Muscle layer of duodenum (tissue), 2 donors: ENCODE measurements around the gene RNU6-1.

Experiments
- H3K27ac ChIP-seq: one replicate; pipeline ENCODE4 v1.7.0; 2013; ENCODE audit warnings: mild to moderate bottlenecking, low read length
- H3K27me3 ChIP-seq: one replicate; pipeline ENCODE4 v1.7.0; 2013; ENCODE audit warnings: low read depth, mild to moderate bottlenecking, control low read depth, low read length
- H3K36me3 ChIP-seq, 2 donors: one replicate each; pipeline ENCODE4 v1.7.0; 2013; ENCODE audit warnings: low read length in 2 of 2, control low read depth in 1 of 2, mild to moderate bottlenecking in 1 of 2; ENCODE audit not compliant: insufficient read depth in 2 of 2, control insufficient read depth in 1 of 2
- H3K4me1 ChIP-seq, 2 donors: one replicate each; pipeline ENCODE4 v1.7.0; 2013; ENCODE audit warnings: low read length in 2 of 2, mild to moderate bottlenecking in 2 of 2, control low read depth in 1 of 2, moderate library complexity in 1 of 2; ENCODE audit not compliant: insufficient read depth in 2 of 2, control insufficient read depth in 1 of 2
- H3K4me3 ChIP-seq, 2 donors: one replicate each; pipeline ENCODE4 v1.7.0; 2013; ENCODE audit warnings: low read length in 2 of 2, low read depth in 1 of 2, mild to moderate bottlenecking in 1 of 2
- H3K9me3 ChIP-seq, 2 donors: one replicate each; pipeline ENCODE4 v1.7.0; 2013; ENCODE audit warnings: low read length in 2 of 2, control low read depth in 1 of 2, mild to moderate bottlenecking in 1 of 2; ENCODE audit not compliant: control insufficient read depth in 1 of 2
- donor health status: healthy.

Gene RNU6-1

GRCh38 chr15:67832031-67832551 lies 7.8 kb downstream of the RNU6-1 start:
- no peaks in the 10 kb centered on the region for H3K36me3 ChIP-seq
- H3K9me3 ChIP-seq, result no peaks in the 10 kb centered on the region
- peaks cover 78% of the 10 kb centered on the region for H3K27me3 ChIP-seq
- peaks cover 4 to 64% of the 10 kb centered on the region in 2 donors for H3K4me1 ChIP-seq
- H3K27ac ChIP-seq, result no peak overlapping the region
- H3K4me3 ChIP-seq, result no peak overlapping the region

DNA sequence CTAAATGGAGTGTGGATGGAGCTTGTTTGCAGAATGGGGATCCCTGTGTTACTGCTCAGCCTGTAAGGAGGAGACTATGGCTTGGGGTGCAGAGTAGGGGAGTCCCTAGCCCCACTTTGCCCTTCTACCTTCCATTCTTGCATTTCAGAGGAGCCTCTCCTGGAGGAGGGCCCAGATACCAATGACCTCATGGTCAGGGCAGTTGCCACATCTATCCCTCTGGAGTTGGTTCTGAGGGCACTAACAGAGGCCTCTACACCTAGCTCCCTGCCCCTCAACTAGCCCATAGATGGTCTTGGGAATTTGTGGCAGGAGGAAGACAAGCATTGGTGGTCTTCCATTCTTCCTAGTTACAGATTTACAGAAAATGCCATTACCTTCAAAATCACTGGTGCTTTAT lies 8.5 kb downstream of the RNU6-1 start:
- H3K27ac ChIP-seq, result no peak overlapping the region
- no peaks in the 10 kb centered on the region for H3K9me3 ChIP-seq
- H3K36me3 ChIP-seq, result no peaks in the 10 kb centered on the region
- no peak overlapping the region for H3K4me3 ChIP-seq
- peaks cover 4 to 70% of the 10 kb centered on the region in 2 donors for H3K4me1 ChIP-seq
- peaks cover 79% of the 10 kb centered on the region for H3K27me3 ChIP-seq

- peaks cover 4 to 70% of the 10 kb centered on the region in 2 donors for H3K4me1 ChIP-seq
Observed at GRCh38 chr15:67829647-67830504, 10.0 kb downstream of the RNU6-1 start.

GRCh38 chr15:67828969-67829646 lies 10.7 kb downstream of the RNU6-1 start:
- no peak overlapping the region for H3K27ac ChIP-seq
- H3K4me1 ChIP-seq, result peaks cover 2 to 67% of the 10 kb centered on the region in 2 donors
- H3K4me3 ChIP-seq, result peak overlapping the region in 1 of 2 donors; percentile 49
- no peaks in the 10 kb centered on the region for H3K36me3 ChIP-seq
- H3K9me3 ChIP-seq, result no peaks in the 10 kb centered on the region
- peaks cover 79% of the 10 kb centered on the region for H3K27me3 ChIP-seq

More at GRCh38 chr15:67829647-67830504, 10.0 kb downstream of the RNU6-1 start:
- Histone ChIP-seq H3K36me3 (no peaks in the 10 kb centered on the region), H3K27me3 (peaks cover 77% of the 10 kb centered on the region), H3K27ac (no peak overlapping the region), H3K9me3 (no peaks in the 10 kb centered on the region), H3K4me3 (no peak overlapping the region)

- H3K4me1 ChIP-seq, result peaks cover 0 to 66% of the 10 kb centered on the region in 2 donors
- peaks cover 78% of the 10 kb centered on the region for H3K27me3 ChIP-seq
- H3K36me3 ChIP-seq, result no peaks in the 10 kb centered on the region
- no peaks in the 10 kb centered on the region for H3K9me3 ChIP-seq
- H3K27ac ChIP-seq, result no peak overlapping the region
- H3K4me3 ChIP-seq, result peak overlapping the region in 1 of 2 donors; percentile 49
Observed at GRCh38 chr15:67828278-67828968, 11.4 kb downstream of the RNU6-1 start.

- H3K36me3 ChIP-seq, result no peaks in the 10 kb centered on the region
- peaks cover 0 to 65% of the 10 kb centered on the region in 2 donors for H3K4me1 ChIP-seq
- H3K4me3 ChIP-seq, result peak overlapping the region in 1 of 2 donors; percentile 49
- H3K27me3 ChIP-seq, result peaks cover 74% of the 10 kb centered on the region
- H3K9me3 ChIP-seq, result no peaks in the 10 kb centered on the region
- H3K27ac ChIP-seq, result no peak overlapping the region
Observed at GRCh38 chr15:67827562-67828277, 12.1 kb downstream of the RNU6-1 start.

- Histone ChIP-seq H3K4me1 (peaks cover 0 to 66% of the 10 kb centered on the region in 2 donors), H3K27me3 (peaks cover 76% of the 10 kb centered on the region), H3K4me3 (peak overlapping the region in 1 of 2 donors; percentile 57), H3K27ac (no peak overlapping the region), H3K9me3 (no peaks in the 10 kb centered on the region), H3K36me3 (no peaks in the 10 kb centered on the region)
Observed at GRCh38 chr15:67826717-67827561, 12.9 kb downstream of the RNU6-1 start.

DNA sequence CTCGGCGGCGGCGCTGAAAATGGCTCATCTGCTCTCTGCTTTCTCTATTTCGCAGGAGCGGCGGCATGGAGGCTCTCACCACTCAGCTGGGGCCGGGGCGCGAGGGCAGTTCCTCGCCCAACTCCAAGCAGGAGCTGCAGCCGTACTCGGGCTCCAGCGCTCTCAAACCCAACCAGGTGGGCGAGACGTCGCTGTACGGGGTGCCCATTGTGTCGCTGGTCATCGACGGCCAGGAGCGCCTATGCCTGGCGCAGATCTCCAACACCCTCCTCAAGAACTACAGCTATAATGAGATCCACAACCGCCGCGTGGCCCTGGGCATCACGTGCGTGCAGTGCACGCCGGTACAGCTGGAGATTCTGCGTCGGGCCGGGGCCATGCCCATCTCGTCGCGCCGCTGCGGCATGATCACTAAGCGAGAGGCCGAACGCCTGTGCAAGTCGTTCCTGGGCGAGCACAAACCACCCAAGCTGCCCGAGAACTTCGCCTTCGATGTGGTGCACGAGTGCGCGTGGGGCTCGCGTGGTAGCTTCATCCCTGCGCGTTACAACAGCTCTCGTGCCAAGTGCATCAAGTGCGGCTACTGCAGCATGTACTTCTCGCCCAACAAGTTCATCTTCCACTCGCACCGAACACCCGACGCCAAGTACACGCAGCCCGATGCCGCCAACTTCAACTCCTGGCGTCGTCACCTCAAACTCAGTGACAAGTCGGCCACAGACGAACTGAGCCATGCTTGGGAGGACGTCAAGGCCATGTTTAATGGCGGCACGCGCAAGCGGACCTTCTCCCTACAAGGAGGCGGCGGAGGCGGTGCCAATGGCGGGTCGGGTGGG lies 13.7 kb downstream of the RNU6-1 start:
- H3K4me1 ChIP-seq, result peaks cover 0 to 66% of the 10 kb centered on the region in 2 donors
- H3K9me3 ChIP-seq, result no peaks in the 10 kb centered on the region
- no peaks in the 10 kb centered on the region for H3K36me3 ChIP-seq
- H3K27ac ChIP-seq, result no peak overlapping the region
- peak overlapping the region; percentile 26 to 57 for H3K4me3 ChIP-seq
- H3K27me3 ChIP-seq, result peaks cover 78% of the 10 kb centered on the region

DNA sequence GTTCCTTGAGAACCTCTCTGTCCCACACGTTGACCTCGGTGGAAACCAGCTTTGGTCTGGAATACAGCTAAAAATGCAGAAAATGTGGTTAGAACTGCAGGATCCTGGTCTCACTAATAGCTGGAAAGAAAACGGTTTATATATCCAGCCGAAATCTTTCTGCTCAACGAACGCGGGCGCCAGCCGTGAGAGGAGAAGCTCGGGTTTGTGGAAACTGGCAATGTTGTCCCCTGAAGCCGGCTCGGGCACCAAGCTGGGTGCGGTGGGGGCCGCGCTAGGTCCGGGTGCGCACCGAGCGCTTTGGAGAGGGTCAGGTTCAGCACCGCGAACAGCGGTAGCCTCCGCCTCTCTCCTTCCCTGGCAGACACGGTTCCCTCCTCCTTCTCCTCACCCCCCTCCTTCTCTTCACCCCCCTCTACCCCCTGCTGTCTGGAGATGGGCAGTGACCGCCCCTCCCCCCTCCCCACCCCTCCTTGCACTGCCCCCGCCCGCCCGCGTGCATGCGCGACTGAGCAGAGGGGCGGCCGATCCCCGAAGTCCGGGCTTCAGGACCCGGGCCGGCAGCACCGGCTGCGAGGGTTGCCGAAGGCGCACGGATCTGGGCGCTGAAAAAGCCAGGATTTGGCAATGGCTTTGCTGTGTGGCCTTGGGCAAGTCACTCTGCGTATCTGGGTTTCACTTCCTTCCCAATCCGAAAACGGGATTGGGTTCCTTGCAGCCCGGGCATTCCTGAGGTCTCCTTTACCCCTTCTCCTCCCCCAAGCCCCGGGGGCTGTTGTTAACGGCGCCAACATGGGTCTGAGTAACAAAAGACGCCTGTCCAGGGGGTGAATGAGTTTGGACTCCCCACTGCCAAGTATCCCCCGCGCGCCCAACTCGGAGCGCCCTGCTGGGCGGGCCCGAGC lies 14.6 kb downstream of the RNU6-1 start, which contains the start of gene SKOR1:
Gene SKOR1 (plus strand): TSS at position 534 of the 905 bp plus-strand sequence. CDS start 94 bp downstream, at position 628.
- Histone ChIP-seq H3K36me3 (no peaks in the 10 kb centered on the region), H3K9me3 (no peaks in the 10 kb centered on the region), H3K27me3 (peaks cover 78% of the 10 kb centered on the region), H3K27ac (no peak within 1 kb of the TSS), H3K4me1 (peaks cover 0 to 69% of the 10 kb centered on the region in 2 donors), H3K4me3 (peak within 1 kb of the TSS; percentile 26 to 57)
